IMR-90 (cell line): ENCODE results near the gene RAB3A. TPM values are rescaled to one million over a fixed set of nuclear protein-coding genes. Genes with fewer than 3 reads are reported as not detected.

Source experiments
- ATAC-seq: fragments of 200-7000 bp; cut with Tn5 transposase; 2 replicates; pipeline ENCODE4 v1.9.1; 2020; ENCODE audit warnings: low read depth, mild to moderate bottlenecking, moderate library complexity
- BruUV-seq: library from RNA; stranded (reverse); fragments of 400-500 nt; replicated peaks from 2 replicates; lab custom pipeline; 2021; lab: Mats Ljungman, UMichigan
- CTCF ChIA-PET: fragments of 300-600 bp; formaldehyde crosslinking; extraction: SDS; loops from one replicate; lab custom pipeline; 2021; ENCODE audit warnings: antibody characterized with exemption; lab: Yijun Ruan, JAX
- POLR2A ChIA-PET: fragments of 300-600 bp; sonication (Branson Sonifier 250); formaldehyde crosslinking; loops from one replicate; lab custom pipeline; 2022; ENCODE audit warnings: antibody characterized with exemption; ENCODE audit not compliant: unreplicated experiment; lab: Charles Lee
- DNase-seq: peaks from one replicate; pipeline ENCODE4 v3.0.0; 2013
- H2AFZ ChIP-seq: replicated peaks from 2 replicates; pipeline ENCODE3; 2013; ENCODE audit warnings: low read length, mild to moderate bottlenecking; ENCODE audit not compliant: poor library complexity
- H2AK5ac ChIP-seq: 2 replicates; pipeline ENCODE4 v1.6.1; 2013; ENCODE audit warnings: low read depth, low read length, inconsistent platforms
- H2AK9ac ChIP-seq: replicated peaks from 2 replicates; pipeline ENCODE3; 2013; ENCODE audit warnings: mild to moderate bottlenecking, low read depth, low read length, moderate library complexity; ENCODE audit not compliant: poor library complexity
- H2BK120ac ChIP-seq: 2 replicates; pipeline ENCODE4 v1.6.1; 2013; ENCODE audit warnings: low read depth, low read length, inconsistent platforms
- H2BK15ac ChIP-seq: 3 replicates; pipeline ENCODE4 v1.6.1; 2013; ENCODE audit warnings: low read depth, low read length, inconsistent platforms
- H2BK20ac ChIP-seq: 2 replicates; pipeline ENCODE4 v1.6.1; 2013; ENCODE audit warnings: low read depth, mild to moderate bottlenecking, inconsistent platforms, low read length, moderate library complexity
- H2BK5ac ChIP-seq: 2 replicates; pipeline ENCODE4 v1.6.1; 2013; ENCODE audit warnings: mild to moderate bottlenecking, low read depth, low read length, inconsistent platforms; ENCODE audit not compliant: poor library complexity, severe bottlenecking
- H3K14ac ChIP-seq: replicated peaks from 2 replicates; pipeline ENCODE4 v1.6.1; 2013; ENCODE audit warnings: low read depth, low read length, inconsistent platforms
- H3K18ac ChIP-seq: 2 replicates; pipeline ENCODE4 v1.6.1; 2013; ENCODE audit warnings: low read depth, low read length, control low read depth
- H3K23ac ChIP-seq: 2 replicates; pipeline ENCODE4 v1.6.1; 2013; ENCODE audit warnings: low read depth, low read length, inconsistent platforms
- H3K27ac ChIP-seq: 2 replicates; pipeline ENCODE4 v1.5.1; 2013; ENCODE audit warnings: mild to moderate bottlenecking, control low read depth, low read length; ENCODE audit not compliant: insufficient read depth
- H3K27me3 ChIP-seq: 2 replicates; pipeline ENCODE4 v1.6.1; 2013; ENCODE audit warnings: low read length; ENCODE audit not compliant: control insufficient read depth, insufficient read depth
- H3K36me3 ChIP-seq: 2 replicates; pipeline ENCODE4 v1.6.1; 2013; ENCODE audit warnings: low read length, mixed read lengths; ENCODE audit not compliant: control insufficient read depth, insufficient read depth
- H3K4ac ChIP-seq: 2 replicates; pipeline ENCODE4 v1.6.1; 2013; ENCODE audit warnings: low read depth, low read length, inconsistent platforms
- H3K4me1 ChIP-seq: 2 replicates; pipeline ENCODE4 v1.6.1; 2013; ENCODE audit warnings: low read length, mixed read lengths; ENCODE audit not compliant: control insufficient read depth, insufficient read depth
- H3K4me2 ChIP-seq: 2 replicates; pipeline ENCODE4 v1.6.1; 2013; ENCODE audit warnings: low read depth, mild to moderate bottlenecking, control low read depth, low read length, moderate library complexity
- H3K4me3 ChIP-seq: 2 replicates; pipeline ENCODE4 v1.5.1; 2013; ENCODE audit warnings: low read depth, mild to moderate bottlenecking, control low read depth, low read length, moderate library complexity; ENCODE audit not compliant: insufficient read depth
- H3K56ac ChIP-seq: 2 replicates; pipeline ENCODE4 v1.6.1; 2013; ENCODE audit warnings: low read length, inconsistent platforms; ENCODE audit not compliant: insufficient read depth; ENCODE audit errors: extremely low read depth
- H3K79me1 ChIP-seq, 2 experiments: 2 replicates each; pipeline ENCODE4 v1.6.1; 2013; ENCODE audit warnings: low read length in 2 of 2, inconsistent platforms in 1 of 2, low read depth in 1 of 2
- H3K9ac ChIP-seq: 2 replicates; pipeline ENCODE4 v1.6.1; 2013; ENCODE audit warnings: low read depth, low read length, control low read depth
- H3K9me1 ChIP-seq: 2 replicates; pipeline ENCODE4 v1.6.1; 2013; ENCODE audit warnings: low read length, inconsistent platforms; ENCODE audit not compliant: insufficient read depth
- H3K9me3 ChIP-seq: 2 replicates; pipeline ENCODE4 v1.6.1; 2013; ENCODE audit warnings: low read length; ENCODE audit not compliant: control insufficient read depth, insufficient read depth
- H4K20me1 ChIP-seq: 2 replicates; pipeline ENCODE4 v1.6.1; 2013; ENCODE audit warnings: low read length, inconsistent platforms; ENCODE audit not compliant: insufficient read depth
- H4K5ac ChIP-seq: 2 replicates; pipeline ENCODE4 v1.6.1; 2013; ENCODE audit warnings: mild to moderate bottlenecking, low read depth, low read length, control low read depth
- H4K8ac ChIP-seq, 2 experiments: 2 replicates each; pipeline ENCODE4 v1.6.1; 2013; ENCODE audit warnings: low read depth in 2 of 2, low read length in 2 of 2, control low read depth in 1 of 2, inconsistent platforms in 1 of 2
- H4K91ac ChIP-seq: 2 replicates; pipeline ENCODE4 v1.6.1; 2013; ENCODE audit warnings: low read depth, low read length, inconsistent platforms; ENCODE audit not compliant: insufficient read depth
- CEBPB ChIP-seq: IDR thresholded peaks from 2 replicates; pipeline ENCODE4 v1.6.1; 2012; ENCODE audit warnings: low read depth, low read length, improper control_type of control experiment
- CHD1 ChIP-seq: IDR thresholded peaks from 2 replicates; pipeline ENCODE4 v1.6.1; 2012; ENCODE audit warnings: low read depth, low read length, improper control_type of control experiment
- CTCF ChIP-seq: conservative IDR thresholded peaks from 2 replicates; pipeline ENCODE4 v1.5.1; 2012; ENCODE audit warnings: mild to moderate bottlenecking, low read depth, low read length, improper control_type of control experiment
- ELK1 ChIP-seq: fragments of 150-350 bp; IDR thresholded peaks from 2 replicates; pipeline ENCODE4 v1.6.1; 2016; ENCODE audit warnings: low read depth, mild to moderate bottlenecking, low read length, moderate library complexity, borderline replicate concordance
- FOS ChIP-seq: fragments of 150-350 bp; IDR thresholded peaks from 2 replicates; pipeline ENCODE4 v1.6.1; 2016; ENCODE audit warnings: low read depth, low read length
- MXI1 ChIP-seq: IDR thresholded peaks from 2 replicates; pipeline ENCODE4 v1.6.1; 2012; ENCODE audit warnings: low read depth, mild to moderate bottlenecking, low read length, moderate library complexity, borderline replicate concordance
- NFE2L2 ChIP-seq: fragments of 150-350 bp; IDR thresholded peaks from 2 replicates; pipeline ENCODE4 v1.6.1; 2016; ENCODE audit warnings: low read depth, mild to moderate bottlenecking, low read length
- POLR2A ChIP-seq: IDR thresholded peaks from 2 replicates; pipeline ENCODE4 v1.6.1; 2012; ENCODE audit warnings: mild to moderate bottlenecking, low read depth, low read length
- RAD21 ChIP-seq: IDR thresholded peaks from 2 replicates; pipeline ENCODE4 v1.6.1; 2012; ENCODE audit warnings: low read length, improper control_type of control experiment
- RCOR1 ChIP-seq: IDR thresholded peaks from 2 replicates; pipeline ENCODE4 v1.6.1; 2012; ENCODE audit warnings: mild to moderate bottlenecking, low read length, improper control_type of control experiment; ENCODE audit not compliant: insufficient replicate concordance
- RFX5 ChIP-seq: IDR thresholded peaks from 2 replicates; pipeline ENCODE4 v1.8.0; 2012; ENCODE audit warnings: low read depth, mild to moderate bottlenecking, low read length, moderate library complexity
- SMC3 ChIP-seq: fragments of 150-350 bp; IDR thresholded peaks from 2 replicates; pipeline ENCODE4 v1.6.1; 2016; ENCODE audit warnings: low read depth, mild to moderate bottlenecking, antibody characterized with exemption, low read length, moderate library complexity
- WGBS, 2 experiments: methylation state at CpG; one replicate each; pipeline versions ENCODE4 v1.1.5 to v1.1.7; 2013; ENCODE audit warnings: missing lambda C conversion rate in 2 of 2; ENCODE audit not compliant: insufficient read length in 1 of 2; ENCODE audit errors: extremely low coverage in 2 of 2; 5-methylcytosine and 5-hydroxymethylcytosine counted together
- dilution Hi-C: fragments of 300-500 bp; cut with HindIII; formaldehyde crosslinking; loops from one replicate; pipeline ENCODE4 v1.14.3; 2018; ENCODE audit warnings: low sequenced_read_pairs; ENCODE audit not compliant: unreplicated experiment
- in situ Hi-C: fragments of 300-500 bp; cut with MboI; formaldehyde crosslinking; loops from 3 replicates; pipeline ENCODE4 v1.14.3; 2019; ENCODE audit warnings: low sequenced_read_pairs, inconsistent platforms, mixed read lengths
- intact Hi-C: fragments of 100-400 bp; cut with micrococcal nuclease; formaldehyde crosslinking; loops from 2 replicates; pipeline ENCODE4 v1.10.0; 2022
- polyA plus RNA-seq, 3 experiments: library from polyadenylated mRNA; depleted of rRNA; stranded (reverse); fragments of >200 nt; gene quantifications; 2 replicates each; pipeline ENCODE4 v1.2.3, GENCODE V29; 2012; ENCODE audit warnings: low replicate concordance in 1 of 3
- total RNA-seq: library from RNA; depleted of rRNA; stranded (reverse); fragments of >200 nt; gene quantifications from 2 replicates; pipeline ENCODE4 v1.2.3, GENCODE V29; 2012
- TF ChIP-seq, protein P1 (sequence below): fragments of 150-350 bp; IDR thresholded peaks from 2 replicates; pipeline ENCODE4 v1.6.1; 2017; ENCODE audit warnings: mild to moderate bottlenecking, antibody characterized with exemption, low read length, low read depth

The RAB3A gene
- total and polyA plus RNA-seq, 2 of the 4 experiments (the other 2 are of a cell fraction): 3.0 to 13.6 TPM

DNA sequence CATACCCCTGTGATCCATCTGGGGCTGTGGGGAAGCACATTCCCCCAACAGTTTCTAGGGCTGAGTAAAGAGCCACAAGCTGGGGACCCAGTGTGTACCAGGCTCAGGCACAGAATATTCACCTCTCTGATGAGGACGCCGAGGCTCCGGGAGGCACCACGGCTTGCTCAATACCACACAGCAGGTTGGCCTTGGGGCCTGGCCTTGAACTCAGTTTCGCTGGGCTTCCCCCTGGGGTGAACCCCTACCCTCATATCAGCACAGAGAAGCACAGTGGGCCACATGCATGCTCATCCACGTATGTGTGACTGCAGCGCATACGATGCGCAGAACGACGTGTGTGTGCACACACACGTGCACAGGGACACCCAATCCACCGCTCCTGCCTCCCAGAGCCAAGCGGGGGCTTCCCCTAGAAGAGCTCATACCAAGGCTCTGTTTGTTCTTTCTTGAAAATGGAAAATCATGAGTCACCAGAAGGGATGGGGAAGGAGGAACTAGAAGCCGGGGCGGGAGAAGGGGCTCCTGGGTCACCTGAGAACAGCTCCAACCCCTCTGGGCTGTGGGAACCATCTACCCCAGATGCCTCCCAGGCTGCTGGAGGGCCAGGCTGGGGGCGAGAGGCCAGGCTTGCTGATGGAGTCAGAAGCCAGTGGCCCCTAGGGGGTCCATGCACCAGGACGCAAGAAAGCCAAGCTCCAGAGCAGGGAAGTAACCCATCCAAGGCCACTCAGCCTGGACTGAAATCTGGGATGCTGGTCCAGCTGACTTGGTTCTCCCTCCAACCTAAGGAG lies 27.3 kb upstream of the RAB3A start (continued):
- no peak for TF ChIP-seq RAD21

DNA sequence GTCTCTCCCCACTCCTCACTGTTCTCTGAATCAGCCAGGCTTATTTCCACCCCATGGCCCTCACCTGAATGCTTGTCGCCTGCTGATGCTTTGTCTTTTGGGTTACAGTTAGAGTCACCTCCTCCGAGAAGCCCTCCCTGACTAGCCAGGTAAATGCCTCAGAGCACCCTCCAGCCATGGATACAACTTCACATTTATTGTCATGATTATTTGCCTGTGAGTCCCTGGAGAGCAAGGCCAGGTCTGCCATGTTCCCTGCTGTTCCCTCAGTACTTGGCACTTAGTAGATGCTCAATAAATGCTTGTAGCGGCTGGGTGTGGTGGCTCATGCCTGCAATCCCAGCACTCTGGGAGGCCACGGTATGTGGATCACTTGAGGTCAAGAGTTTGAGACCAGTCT lies 26.1 kb upstream of the RAB3A start:
- no peak overlapping the region for H2BK5ac ChIP-seq
- no peak overlapping the region for H3K9ac ChIP-seq
- 50% methylated on average over 1 of the region's 4 CpGs; no CpG with 5 or more reads in 1 of the 2 experiments for WGBS, 2 experiments
- H3K9me1 ChIP-seq: no peaks in the 10 kb centered on the region
- ChIA-PET POLR2A (no interaction called here), CTCF (no interaction called here)
- no TSS peak for BruUV-seq
- dilution Hi-C loops: no loop called here
- H4K20me1 ChIP-seq: peaks cover 5% of the 10 kb centered on the region; the same call in 1 of the 2 replicates
- H3K4me3 ChIP-seq: no peak overlapping the region
- no peak overlapping the region for H2AFZ ChIP-seq
- no peak overlapping the region for H3K27ac ChIP-seq
- H3K79me1 ChIP-seq: no peaks in the 10 kb centered on the region
- no peak overlapping the region for H3K4me2 ChIP-seq
- in situ Hi-C loops: no loop called here
- H2AK5ac ChIP-seq: no peak overlapping the region
- H3K4ac ChIP-seq: no peak overlapping the region
- H2AK9ac ChIP-seq: no peak overlapping the region
- peaks cover 20% of the 10 kb centered on the region; the same call in 1 of the 2 replicates for H3K27me3 ChIP-seq
- H3K23ac ChIP-seq: no peak overlapping the region; the same call in 1 of the 2 replicates
- no peak overlapping the region for H4K8ac ChIP-seq
- no peak overlapping the region for H3K14ac ChIP-seq
- H3K56ac ChIP-seq: no peak overlapping the region
- H2BK120ac ChIP-seq: no peak overlapping the region
- DNase-seq (no peak), ATAC-seq (no peak)
- intact Hi-C loops: no loop called here
- H3K4me1 ChIP-seq: peaks cover 5% of the 10 kb centered on the region; the same call in 1 of the 2 replicates
- H3K18ac ChIP-seq: no peak overlapping the region
- no peak overlapping the region for H4K91ac ChIP-seq
- H2BK20ac ChIP-seq: no peak overlapping the region
- H3K36me3 ChIP-seq: no peaks in the 10 kb centered on the region
- H4K5ac ChIP-seq: no peak overlapping the region
- H3K9me3 ChIP-seq: peaks cover 3% of the 10 kb centered on the region; the same call in 1 of the 2 replicates
- no peak overlapping the region for H2BK15ac ChIP-seq
- no peak for TF ChIP-seq ELK1
- no peak for TF ChIP-seq SMC3
- no peak for TF ChIP-seq RAD21
- TF ChIP-seq CHD1: no peak
- TF ChIP-seq RFX5: no peak
- TF ChIP-seq RCOR1: no peak
- no peak for TF ChIP-seq CTCF
- TF ChIP-seq MXI1: no peak
- TF ChIP-seq POLR2A: no peak
- TF ChIP-seq FOS: no peak
- no peak for TF ChIP-seq NFE2L2
- no peak for TF ChIP-seq CEBPB
- TF ChIP-seq, protein P1, sequence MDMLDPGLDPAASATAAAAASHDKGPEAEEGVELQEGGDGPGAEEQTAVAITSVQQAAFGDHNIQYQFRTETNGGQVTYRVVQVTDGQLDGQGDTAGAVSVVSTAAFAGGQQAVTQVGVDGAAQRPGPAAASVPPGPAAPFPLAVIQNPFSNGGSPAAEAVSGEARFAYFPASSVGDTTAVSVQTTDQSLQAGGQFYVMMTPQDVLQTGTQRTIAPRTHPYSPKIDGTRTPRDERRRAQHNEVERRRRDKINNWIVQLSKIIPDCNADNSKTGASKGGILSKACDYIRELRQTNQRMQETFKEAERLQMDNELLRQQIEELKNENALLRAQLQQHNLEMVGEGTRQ: no peak
